ENCODE data around the gene RGS8.

GRCh38 chr1:182709225-182709764 lies 24.9 kb upstream of the RGS8 start:
- TF ChIP-seq CTCF (IDR thresholded peaks at IDR 0.05) = no peak
- TF ChIP-seq POLR2A (IDR thresholded peaks at IDR 0.05) = no peak
- TF ChIP-seq POLR2AphosphoS5 (IDR thresholded peaks at IDR 0.05) = no peak

All from breast epithelium (tissue), 3 donors.